ENCODE data around the gene SPEG. TPM values are rescaled to one million over a fixed set of nuclear protein-coding genes. Genes with fewer than 3 reads are reported as not detected.

Gene SPEG
- total RNA-seq, 1 experiment from 2014 or later: 30.7 TPM

- Histone ChIP-seq H3K4me1 (ENCODE audit: insufficient read depth, low read length) (no peaks in the 10 kb centered on the region), H3K4me2 (ENCODE audit: low read length) (no peak overlapping the region), H3K27me3 (ENCODE audit: low read length) (no peaks in the 10 kb centered on the region), H3F3A (ENCODE audit: low read length, unreplicated experiment) (no peaks in the 10 kb centered on the region), H4K20me1 (ENCODE audit: low read length) (no peaks in the 10 kb centered on the region), H2AFZ (ENCODE audit: low read length) (no peak overlapping the region), H3K9me2 (replicated peaks; ENCODE audit: low read length) (no peaks in the 10 kb centered on the region), H3K27ac (ENCODE audit: low read length) (no peak overlapping the region), H3K9ac (ENCODE audit: low read length) (no peak overlapping the region), H3K9me3 (ENCODE audit: low read length) (no peaks in the 10 kb centered on the region), H3K79me2 (ENCODE audit: low read length) (no peaks in the 10 kb centered on the region), H3K36me3 (ENCODE audit: low read depth, low read length) (no peaks in the 10 kb centered on the region), H3K4me3 (ENCODE audit: low read length) (no peak overlapping the region)
- POLR2A ChIA-PET (ENCODE audit: unreplicated experiment): no interaction called here
- intact Hi-C loops (cut with micrococcal nuclease): no loop called here
- TF ChIP-seq EZH2 (IDR thresholded peaks at IDR 0.05; ENCODE audit: low read length, unreplicated experiment) (no peak), EZH2phosphoT487 (IDR thresholded peaks at IDR 0.05; ENCODE audit: borderline replicate concordance, low read length) (no peak), CTCF (conservative IDR thresholded peaks at IDR 0.05; ENCODE audit: low read depth, low read length) (no peak)
- ATAC-seq: no peak
- no TSS peak for BruUV-seq (replicated peaks)
- CTCF ChIA-PET: interaction anchor here (0.6 kb wide), 1 partner anchor 19 kb away, joined by 3 read pairs; no protein-coding TSS in a partner anchor
- DNase-seq: no peak
Measured at GRCh38 chr2:219490600-219491130, 56.0 kb downstream of the SPEG start.

- Histone ChIP-seq H2AFZ (ENCODE audit: low read length) (no peak overlapping the region), H3K27ac (ENCODE audit: low read length) (no peak overlapping the region), H3K4me1 (ENCODE audit: insufficient read depth, low read length) (no peaks in the 10 kb centered on the region), H3K9me2 (replicated peaks; ENCODE audit: low read length) (no peaks in the 10 kb centered on the region), H3K79me2 (ENCODE audit: low read length) (no peaks in the 10 kb centered on the region), H3F3A (ENCODE audit: low read length, unreplicated experiment) (no peaks in the 10 kb centered on the region), H3K27me3 (ENCODE audit: low read length) (no peaks in the 10 kb centered on the region), H3K4me3 (ENCODE audit: low read length) (no peak overlapping the region), H3K4me2 (ENCODE audit: low read length) (no peak overlapping the region), H4K20me1 (ENCODE audit: low read length) (no peaks in the 10 kb centered on the region), H3K9me3 (ENCODE audit: low read length) (no peaks in the 10 kb centered on the region), H3K36me3 (ENCODE audit: low read depth, low read length) (no peaks in the 10 kb centered on the region), H3K9ac (ENCODE audit: low read length) (no peak overlapping the region)
- no peak for TF ChIP-seq EZH2phosphoT487 (IDR thresholded peaks at IDR 0.05; ENCODE audit: borderline replicate concordance, low read length)
- no peak for TF ChIP-seq CTCF (conservative IDR thresholded peaks at IDR 0.05; ENCODE audit: low read depth, low read length)
- TF ChIP-seq EZH2 (IDR thresholded peaks at IDR 0.05; ENCODE audit: low read length, unreplicated experiment): no peak
- ChIA-PET CTCF (interaction anchor here (0.6 kb wide), 1 partner anchor 18 kb away, joined by 3 read pairs; no protein-coding TSS in a partner anchor), POLR2A (ENCODE audit: unreplicated experiment) (no interaction called here)
- intact Hi-C loops (cut with micrococcal nuclease): no loop called here
- no TSS peak for BruUV-seq (replicated peaks)
- ATAC-seq (no peak), DNase-seq (no peak)
Measured at GRCh38 chr2:219491278-219491963, 56.8 kb downstream of the SPEG start.

- ChIA-PET CTCF (no interaction called here), POLR2A (ENCODE audit: unreplicated experiment) (no interaction called here)
- no peaks in the 10 kb centered on the region for H3K79me2 ChIP-seq (ENCODE audit: low read length)
- no peak overlapping the region for H3K4me2 ChIP-seq (ENCODE audit: low read length)
- H3F3A ChIP-seq (ENCODE audit: low read length, unreplicated experiment): no peaks in the 10 kb centered on the region
- H2AFZ ChIP-seq (ENCODE audit: low read length): no peak overlapping the region
- intact Hi-C loops (cut with micrococcal nuclease): no loop called here
- H3K9ac ChIP-seq (ENCODE audit: low read length): no peak overlapping the region
- no peaks in the 10 kb centered on the region for H3K9me3 ChIP-seq (ENCODE audit: low read length)
- H3K36me3 ChIP-seq (ENCODE audit: low read depth, low read length): no peaks in the 10 kb centered on the region
- no peak overlapping the region for H3K27ac ChIP-seq (ENCODE audit: low read length)
- BruUV-seq (replicated peaks): no TSS peak
- DNase-seq (no peak), ATAC-seq (no peak)
- H4K20me1 ChIP-seq (ENCODE audit: low read length): no peaks in the 10 kb centered on the region
- no peak for TF ChIP-seq CTCF (conservative IDR thresholded peaks at IDR 0.05; ENCODE audit: low read depth, low read length)
- no peak for TF ChIP-seq EZH2phosphoT487 (IDR thresholded peaks at IDR 0.05; ENCODE audit: borderline replicate concordance, low read length)
- TF ChIP-seq EZH2 (IDR thresholded peaks at IDR 0.05; ENCODE audit: low read length, unreplicated experiment): no peak
- H3K4me3 ChIP-seq (ENCODE audit: low read length): no peak overlapping the region
- no peaks in the 10 kb centered on the region for H3K27me3 ChIP-seq (ENCODE audit: low read length)
- no peaks in the 10 kb centered on the region for H3K9me2 ChIP-seq (replicated peaks; ENCODE audit: low read length)
- H3K4me1 ChIP-seq (ENCODE audit: insufficient read depth, low read length): peaks cover 5% of the 10 kb centered on the region; the same call in 1 of the 2 replicates
Measured at GRCh38 chr2:219492575-219492974, 57.9 kb downstream of the SPEG start.

Measured in PC-3 (cell line).